ENCODE measurements around the gene TBCD.

Gene TBCD

GRCh38 chr17:82801377-82801970 is 49.6 kb downstream of the TBCD start:
- H3K9me3 ChIP-seq (ENCODE audit: insufficient read depth, low read length) = no peaks in the 10 kb centered on the region
- H3K36me3 ChIP-seq (replicated peaks; ENCODE audit: low read depth, low read length) = peaks cover 27% of the 10 kb centered on the region
- H2AFZ ChIP-seq (ENCODE audit: low read depth, low read length) = no peak overlapping the region
- H3K27me3 ChIP-seq (ENCODE audit: low read depth, low read length) = no peaks in the 10 kb centered on the region
- peaks cover 18% of the 10 kb centered on the region; the same call in 1 of the 2 replicates for H3K79me2 ChIP-seq (ENCODE audit: low read length)
- peaks cover 15% of the 10 kb centered on the region for H4K20me1 ChIP-seq (ENCODE audit: insufficient read depth, low read length)
- no peak for TF ChIP-seq CTCF (IDR thresholded peaks at IDR 0.05; ENCODE audit: low read depth, low read length)
- no peak for TF ChIP-seq EZH2phosphoT487 (IDR thresholded peaks at IDR 0.05; ENCODE audit: low read depth)
- H3K4me2 ChIP-seq (ENCODE audit: low read length) = no peak overlapping the region
- no peaks in the 10 kb centered on the region for H3K4me1 ChIP-seq (ENCODE audit: low read length)
- H3K4me3 ChIP-seq (ENCODE audit: low read length) = no peak overlapping the region
- no peak overlapping the region for H3K9ac ChIP-seq (ENCODE audit: low read length)
- H3K27ac ChIP-seq (ENCODE audit: low read length) = no peak overlapping the region

GRCh38 chr17:82802075-82802780 is 50.4 kb downstream of the TBCD start:
- H3K27me3 ChIP-seq (ENCODE audit: low read depth, low read length) = no peaks in the 10 kb centered on the region
- H3K9me3 ChIP-seq (ENCODE audit: insufficient read depth, low read length) = no peaks in the 10 kb centered on the region
- H4K20me1 ChIP-seq (ENCODE audit: insufficient read depth, low read length) = peaks cover 15% of the 10 kb centered on the region
- no peak overlapping the region for H3K4me3 ChIP-seq (ENCODE audit: low read length)
- TF ChIP-seq EZH2phosphoT487 (IDR thresholded peaks at IDR 0.05; ENCODE audit: low read depth) = no peak
- no peak for TF ChIP-seq CTCF (IDR thresholded peaks at IDR 0.05; ENCODE audit: low read depth, low read length)
- H3K9ac ChIP-seq (ENCODE audit: low read length) = no peak overlapping the region
- H3K79me2 ChIP-seq (ENCODE audit: low read length) = peaks cover 18% of the 10 kb centered on the region; the same call in 1 of the 2 replicates
- H2AFZ ChIP-seq (ENCODE audit: low read depth, low read length) = no peak overlapping the region
- H3K4me2 ChIP-seq (ENCODE audit: low read length) = no peak overlapping the region
- H3K27ac ChIP-seq (ENCODE audit: low read length) = no peak overlapping the region
- H3K36me3 ChIP-seq (replicated peaks; ENCODE audit: low read depth, low read length) = peaks cover 27% of the 10 kb centered on the region
- H3K4me1 ChIP-seq (ENCODE audit: low read length) = no peaks in the 10 kb centered on the region

GRCh38 chr17:82803185-82803584 is 51.3 kb downstream of the TBCD start:
- H3K79me2 ChIP-seq (ENCODE audit: low read length) = peaks cover 18% of the 10 kb centered on the region; the same call in 1 of the 2 replicates
- no peak overlapping the region for H3K27ac ChIP-seq (ENCODE audit: low read length)
- no peaks in the 10 kb centered on the region for H3K27me3 ChIP-seq (ENCODE audit: low read depth, low read length)
- no peak overlapping the region for H3K4me3 ChIP-seq (ENCODE audit: low read length)
- H3K4me2 ChIP-seq (ENCODE audit: low read length) = no peak overlapping the region
- no peaks in the 10 kb centered on the region for H3K4me1 ChIP-seq (ENCODE audit: low read length)
- H3K9me3 ChIP-seq (ENCODE audit: insufficient read depth, low read length) = no peaks in the 10 kb centered on the region
- no peak for TF ChIP-seq CTCF (IDR thresholded peaks at IDR 0.05; ENCODE audit: low read depth, low read length)
- no peak for TF ChIP-seq EZH2phosphoT487 (IDR thresholded peaks at IDR 0.05; ENCODE audit: low read depth)
- H3K36me3 ChIP-seq (replicated peaks; ENCODE audit: low read depth, low read length) = peaks cover 35% of the 10 kb centered on the region
- no peak overlapping the region for H2AFZ ChIP-seq (ENCODE audit: low read depth, low read length)
- H3K9ac ChIP-seq (ENCODE audit: low read length) = no peak overlapping the region
- H4K20me1 ChIP-seq (ENCODE audit: insufficient read depth, low read length) = peaks cover 15% of the 10 kb centered on the region

GRCh38 chr17:82803606-82804005 is 51.7 kb downstream of the TBCD start:
- Histone ChIP-seq H3K27ac (ENCODE audit: low read length) (no peak overlapping the region), H3K79me2 (ENCODE audit: low read length) (peaks cover 18% of the 10 kb centered on the region; the same call in 1 of the 2 replicates), H3K9me3 (ENCODE audit: insufficient read depth, low read length) (no peaks in the 10 kb centered on the region), H3K9ac (ENCODE audit: low read length) (no peak overlapping the region), H4K20me1 (ENCODE audit: insufficient read depth, low read length) (peaks cover 15% of the 10 kb centered on the region), H3K4me2 (ENCODE audit: low read length) (no peak overlapping the region), H2AFZ (ENCODE audit: low read depth, low read length) (no peak overlapping the region), H3K4me1 (ENCODE audit: low read length) (no peaks in the 10 kb centered on the region), H3K36me3 (replicated peaks; ENCODE audit: low read depth, low read length) (peaks cover 33% of the 10 kb centered on the region), H3K4me3 (ENCODE audit: low read length) (no peak overlapping the region), H3K27me3 (ENCODE audit: low read depth, low read length) (no peaks in the 10 kb centered on the region)
- no peak for TF ChIP-seq EZH2phosphoT487 (IDR thresholded peaks at IDR 0.05; ENCODE audit: low read depth)
- no peak for TF ChIP-seq CTCF (IDR thresholded peaks at IDR 0.05; ENCODE audit: low read depth, low read length)

All from OCI-LY3 (cell line).